COLO668 (cell line): ENCODE data around the gene IQCE.
"Not testable (repeated sequence)": the region's sequence is repeated elsewhere in the genome, so short reads cannot be mapped to it uniquely, and the experiment has no call there.

ENCODE experiments used
- DNase-seq: peaks from one replicate; lab custom pipeline; 2025; ENCODE audit not compliant: unreplicated experiment; lab: John Stamatoyannopoulos, UW

Gene IQCE

DNA sequence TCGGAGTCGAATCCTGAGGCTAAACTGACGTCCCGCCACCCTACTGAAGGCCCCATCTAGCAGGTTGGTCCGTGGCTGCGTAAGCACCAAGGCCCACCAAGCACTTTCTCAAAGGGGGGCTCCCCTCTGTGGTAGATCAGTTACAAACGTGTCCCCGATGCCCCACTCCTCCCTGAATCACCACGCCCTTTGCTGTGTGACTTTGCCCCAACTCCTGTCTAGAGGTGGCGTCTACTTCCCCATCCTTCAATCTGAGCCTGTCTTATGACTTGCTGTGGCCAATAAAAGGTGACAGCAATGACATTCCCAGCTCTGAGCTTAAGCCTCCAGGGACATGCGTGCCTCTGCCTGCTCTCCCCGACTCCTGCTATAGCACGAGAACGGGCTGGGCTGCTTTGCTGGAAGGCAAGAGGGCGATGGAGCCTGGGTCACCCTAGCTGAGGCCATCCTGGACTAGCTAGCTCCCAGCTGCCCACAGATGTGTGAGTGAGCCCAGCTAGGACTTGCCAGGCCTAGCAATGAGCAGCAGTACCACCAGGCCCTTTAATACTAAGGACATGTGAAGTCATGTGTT lies 26.5 kb upstream of the IQCE start:
- DNase-seq = not testable (repeated sequence)

GRCh38 chr7:2532816-2533215 lies 26.0 kb upstream of the IQCE start:
- not testable (repeated sequence) for DNase-seq

DNA sequence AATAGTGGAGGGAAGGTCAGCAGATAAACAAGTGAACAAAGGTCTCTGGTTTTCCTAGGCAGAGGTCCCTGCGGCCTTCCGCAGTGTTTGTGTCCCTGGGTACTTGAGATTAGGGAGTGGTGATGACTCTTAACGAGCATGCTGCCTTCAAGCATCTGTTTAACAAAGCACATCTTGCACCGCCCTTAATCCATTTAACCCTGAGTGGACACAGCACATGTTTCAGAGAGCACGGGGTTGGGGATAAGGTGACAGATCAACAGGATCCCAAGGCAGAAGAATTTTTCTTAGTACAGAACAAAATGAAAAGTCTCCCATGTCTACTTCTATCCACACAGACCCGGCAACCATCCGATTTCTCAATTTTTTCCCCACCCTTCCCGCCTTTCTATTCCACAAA lies 25.2 kb upstream of the IQCE start:
- DNase-seq = not testable (repeated sequence)

- DNase-seq = not testable (repeated sequence)
Observed at GRCh38 chr7:2534214-2534613, 24.6 kb upstream of the IQCE start.

DNA sequence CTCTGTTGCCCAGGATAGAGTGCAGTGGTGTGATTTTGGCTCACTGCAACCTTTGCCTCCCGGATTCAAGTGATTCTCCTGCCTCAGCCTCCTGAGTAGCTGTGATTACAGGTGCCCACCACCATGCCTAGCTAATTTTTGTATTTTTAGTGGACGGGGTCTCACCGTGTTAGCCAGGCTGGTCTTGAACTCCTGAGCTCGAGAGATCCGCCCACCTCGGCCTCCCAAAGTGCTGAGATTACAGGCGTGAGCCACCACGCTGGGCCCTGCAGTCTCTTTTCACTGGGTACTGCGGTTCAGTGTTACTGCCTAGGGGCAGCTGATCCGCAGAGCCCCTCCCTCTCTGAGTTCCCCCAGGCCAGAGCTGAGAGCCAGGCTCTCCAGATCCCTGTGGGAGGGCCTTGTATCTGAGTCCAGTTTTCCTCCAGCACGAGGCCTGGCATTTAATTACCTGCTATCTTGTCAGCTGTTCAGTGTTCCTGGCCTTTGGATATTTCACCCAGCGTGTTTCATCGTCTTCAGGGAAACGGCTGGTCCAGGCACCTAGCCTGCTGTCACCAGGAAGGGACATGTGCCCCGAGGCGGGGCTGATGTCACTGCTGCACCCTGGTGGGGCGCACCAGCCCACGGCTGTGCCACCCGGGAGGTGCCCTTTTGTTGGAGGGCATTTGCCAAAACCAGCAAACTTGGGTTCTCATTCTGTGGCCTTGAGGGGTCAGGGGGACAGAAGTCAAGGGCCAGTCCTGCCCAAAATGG lies 22.7 kb upstream of the IQCE start:
- DNase-seq = not testable (repeated sequence)

DNA sequence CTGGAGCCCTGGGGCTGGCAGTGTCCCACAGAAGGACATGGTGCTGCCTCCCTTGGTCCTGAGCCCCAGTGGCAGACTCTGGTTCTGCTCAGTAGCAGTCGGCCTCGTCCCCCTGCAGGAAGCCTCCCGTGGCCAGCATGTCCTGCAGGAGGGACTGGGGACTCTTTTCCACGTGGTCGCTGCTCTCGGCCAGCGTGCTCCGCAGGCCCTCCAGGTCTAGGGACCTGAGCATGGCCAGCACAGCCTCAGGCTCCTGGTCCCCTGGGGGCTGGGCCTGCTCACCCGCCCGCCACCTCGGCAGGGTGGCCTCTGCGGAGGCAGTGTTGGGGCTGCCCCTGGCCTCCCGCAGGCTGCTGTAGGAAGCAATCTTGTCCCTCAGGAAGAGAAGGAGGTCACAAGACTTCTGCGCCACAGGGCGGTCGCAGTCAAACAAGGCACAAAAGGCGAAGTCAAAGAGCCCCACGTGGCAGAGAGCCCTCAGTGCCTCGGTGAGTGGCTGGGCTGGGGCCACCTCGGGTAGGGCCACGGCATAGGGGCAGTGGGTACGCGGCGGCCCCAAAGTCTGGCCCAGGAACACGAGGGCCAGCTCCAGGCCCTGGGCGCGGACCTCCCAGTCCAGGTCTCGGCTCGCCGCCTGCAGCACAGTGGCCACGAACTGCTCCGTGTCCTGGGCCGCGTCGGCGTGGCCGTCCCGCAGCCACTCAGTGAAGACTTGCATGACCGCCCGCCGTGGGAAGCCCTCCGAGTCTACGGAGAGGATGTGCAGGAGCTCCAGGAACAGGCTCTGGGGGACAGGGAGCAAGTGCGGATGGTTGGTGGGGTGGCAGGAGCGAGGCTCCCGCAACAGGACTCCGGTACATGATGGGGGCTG lies 20.6 kb upstream of the IQCE start:
- DNase-seq = no peak

DNA sequence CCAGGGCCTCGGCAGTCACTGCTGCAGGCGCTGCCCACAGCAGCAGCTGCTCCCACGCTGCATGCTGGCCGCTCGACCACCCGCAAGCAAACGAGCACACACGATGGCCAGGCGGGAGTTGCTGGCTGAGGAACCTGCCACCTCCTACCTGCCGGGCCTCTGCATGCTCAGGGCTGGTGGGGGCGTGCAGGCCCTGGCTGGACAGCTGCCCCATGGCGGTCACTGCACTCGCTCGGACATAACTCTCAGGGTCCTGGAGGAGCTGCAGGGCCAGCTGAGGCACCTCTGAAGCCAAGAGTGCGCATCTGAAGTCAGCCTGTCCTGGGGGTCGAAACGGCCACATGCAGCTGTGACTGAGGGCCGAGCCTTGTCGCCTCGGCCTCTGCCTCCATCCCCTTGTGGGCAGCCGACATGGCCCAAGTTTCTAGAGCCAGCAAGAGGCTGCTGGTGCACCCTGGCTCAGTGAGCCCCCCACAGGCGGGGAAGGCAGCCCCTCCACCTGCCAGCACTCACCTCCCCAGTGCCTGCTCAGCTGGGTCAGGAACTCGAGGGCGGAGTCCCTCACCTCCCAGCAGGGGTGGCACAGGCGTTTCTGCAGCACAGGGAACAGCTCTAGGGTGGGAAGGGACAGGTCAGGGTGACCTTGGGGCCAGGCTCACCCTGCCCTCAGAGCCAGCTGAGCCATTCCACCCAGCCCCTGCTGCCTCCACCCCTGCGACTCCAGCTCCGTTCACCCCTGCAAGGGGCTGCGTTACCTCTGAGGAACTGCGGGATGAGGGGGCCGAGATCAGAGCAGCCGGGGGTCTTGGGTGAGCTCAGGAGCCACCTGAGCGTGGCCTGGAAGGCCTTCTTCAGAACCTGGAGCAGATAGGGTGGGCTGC lies 19.5 kb upstream of the IQCE start:
- DNase-seq = no peak

DNA sequence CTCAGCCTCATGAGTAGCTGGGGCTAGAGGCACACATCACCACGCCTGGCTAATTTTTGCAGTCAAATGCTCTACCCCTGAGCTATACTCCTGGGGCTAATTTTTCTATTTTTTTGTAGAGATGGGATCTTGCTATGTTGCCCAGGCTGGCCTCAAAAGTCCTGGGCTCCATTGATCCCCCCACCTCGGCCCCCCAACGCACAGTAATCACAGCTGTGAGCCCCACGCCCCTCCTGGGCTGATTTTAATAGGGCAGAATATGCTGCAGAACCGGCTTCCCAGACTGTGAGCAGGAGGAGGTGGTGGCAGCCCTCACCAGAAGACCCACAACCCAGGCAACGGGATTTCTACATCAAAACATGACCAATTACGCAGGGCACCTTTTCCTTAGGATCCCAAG lies 18.6 kb upstream of the IQCE start:
- DNase-seq = no peak

- DNase-seq = no peak
Observed at GRCh38 chr7:2540641-2541051, 18.1 kb upstream of the IQCE start.

- no peak for DNase-seq
Observed at GRCh38 chr7:2541291-2542010, 17.3 kb upstream of the IQCE start.

- DNase-seq = no peak
Observed at GRCh38 chr7:2542011-2542915, 16.5 kb upstream of the IQCE start.

GRCh38 chr7:2542916-2543871 lies 15.6 kb upstream of the IQCE start:
- DNase-seq = no peak

DNA sequence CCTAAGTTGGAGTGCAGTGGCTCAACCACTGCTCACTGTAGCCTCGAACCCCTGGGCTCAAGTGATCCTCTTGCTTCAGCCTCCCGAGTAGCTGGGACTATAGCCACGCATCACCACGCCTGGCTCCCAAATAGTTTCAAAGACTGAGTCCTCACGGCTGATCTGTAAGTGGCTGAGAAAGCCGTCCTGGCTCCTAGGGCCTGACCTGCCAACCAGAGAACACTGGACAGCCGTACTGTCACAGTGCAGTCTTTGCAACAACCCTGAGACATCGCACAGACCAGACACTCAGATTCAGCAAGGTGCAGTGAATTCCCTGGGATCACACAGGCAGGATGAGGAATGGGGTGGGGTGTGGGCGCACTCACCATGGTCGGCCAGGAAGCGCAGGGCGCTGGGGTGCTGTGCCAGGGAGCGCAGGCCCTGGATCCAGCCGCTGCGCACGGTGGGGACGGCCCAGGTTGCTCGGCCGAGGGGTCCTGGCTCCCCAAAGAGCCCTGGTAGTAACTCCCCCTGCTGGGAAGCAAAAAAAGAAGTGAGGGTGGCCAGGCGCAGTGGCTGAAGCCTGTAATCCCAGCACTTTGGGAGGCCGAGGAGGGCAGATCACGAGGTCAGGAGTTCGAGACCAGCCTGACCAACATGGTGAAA lies 14.1 kb upstream of the IQCE start:
- no peak for DNase-seq

- DNase-seq = no peak
Observed at GRCh38 chr7:2545746-2546425, 12.9 kb upstream of the IQCE start.

- DNase-seq = no peak
Observed at GRCh38 chr7:2546776-2547586, 11.8 kb upstream of the IQCE start.

DNA sequence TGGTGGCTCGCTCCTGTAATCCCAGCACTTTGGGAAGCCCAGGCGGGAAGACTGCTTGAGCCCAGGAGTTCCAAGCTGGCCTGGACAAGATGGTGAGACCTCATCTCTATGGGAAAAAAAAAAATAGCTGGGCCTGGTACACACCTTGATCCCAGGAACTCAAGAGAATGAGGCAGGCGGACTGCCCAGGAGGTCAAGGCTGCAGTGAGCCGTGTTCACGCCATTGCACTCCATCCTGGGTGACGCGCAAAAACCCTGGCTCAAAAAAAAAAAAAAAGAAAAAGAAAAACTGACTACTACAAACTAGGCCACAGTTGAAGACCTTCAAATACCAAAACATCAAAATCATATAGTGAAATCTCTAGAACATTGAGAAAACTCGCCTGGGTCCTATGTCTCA lies 7.4 kb upstream of the IQCE start:
- no peak for DNase-seq
